Measurements from ENCODE around the gene IL1RL1.

DNA sequence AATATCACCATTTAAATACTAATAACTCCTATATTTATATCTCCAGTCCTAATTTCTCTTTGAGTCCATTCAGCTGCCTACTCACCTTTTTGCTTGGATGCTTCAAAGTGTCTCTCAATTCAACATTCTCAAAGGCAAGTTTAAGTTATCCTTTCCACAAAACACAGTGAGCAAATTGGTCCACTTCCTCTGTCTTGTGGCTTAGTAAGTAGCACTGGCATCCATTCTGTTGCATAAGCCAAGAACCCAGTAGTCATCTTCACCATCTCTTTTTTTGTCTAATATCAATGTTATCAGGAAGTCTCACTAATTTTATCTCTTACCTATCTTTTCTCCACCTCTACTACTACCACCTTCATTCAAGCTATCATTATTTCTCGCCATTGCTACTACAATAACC lies 27.4 kb upstream of the IL1RL1 start:
- TF ChIP-seq, protein P1, sequence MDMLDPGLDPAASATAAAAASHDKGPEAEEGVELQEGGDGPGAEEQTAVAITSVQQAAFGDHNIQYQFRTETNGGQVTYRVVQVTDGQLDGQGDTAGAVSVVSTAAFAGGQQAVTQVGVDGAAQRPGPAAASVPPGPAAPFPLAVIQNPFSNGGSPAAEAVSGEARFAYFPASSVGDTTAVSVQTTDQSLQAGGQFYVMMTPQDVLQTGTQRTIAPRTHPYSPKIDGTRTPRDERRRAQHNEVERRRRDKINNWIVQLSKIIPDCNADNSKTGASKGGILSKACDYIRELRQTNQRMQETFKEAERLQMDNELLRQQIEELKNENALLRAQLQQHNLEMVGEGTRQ (CRISPR knock-in tag; IDR thresholded peaks at IDR 0.05) = no peak
- TF ChIP-seq CREB1 (CRISPR knock-in tag; IDR thresholded peaks at IDR 0.05) (no peak), CTCF (IDR thresholded peaks at IDR 0.05) (no peak), MYBL2 (CRISPR knock-in tag; IDR thresholded peaks at IDR 0.05) (no peak), GABPB1 (CRISPR knock-in tag; IDR thresholded peaks at IDR 0.05) (no peak)

Measured in WTC11 (cell line).